ENCODE measurements around the gene ASPDH.
"Not testable (repeated sequence)": the region's sequence is repeated elsewhere in the genome, so short reads cannot be mapped to it uniquely, and the experiment has no call there.

The ASPDH gene

GRCh38 chr19:50476224-50476906 is 37.3 kb downstream of the ASPDH start, which contains the start of the genes EMC10 and GARIN5A:
Gene EMC10 (plus strand): TSS chr19:50476507. CDS start chr19:50476545, 38 bp downstream.
Gene GARIN5A (minus strand): TSS chr19:50476848. CDS start chr19:50476388, 460 bp downstream.
- DNase-seq = peak; percentile 88

- no peak for DNase-seq
These were observed 37.9 kb downstream of the ASPDH start for GRCh38 chr19:50475736-50476223.

DNA sequence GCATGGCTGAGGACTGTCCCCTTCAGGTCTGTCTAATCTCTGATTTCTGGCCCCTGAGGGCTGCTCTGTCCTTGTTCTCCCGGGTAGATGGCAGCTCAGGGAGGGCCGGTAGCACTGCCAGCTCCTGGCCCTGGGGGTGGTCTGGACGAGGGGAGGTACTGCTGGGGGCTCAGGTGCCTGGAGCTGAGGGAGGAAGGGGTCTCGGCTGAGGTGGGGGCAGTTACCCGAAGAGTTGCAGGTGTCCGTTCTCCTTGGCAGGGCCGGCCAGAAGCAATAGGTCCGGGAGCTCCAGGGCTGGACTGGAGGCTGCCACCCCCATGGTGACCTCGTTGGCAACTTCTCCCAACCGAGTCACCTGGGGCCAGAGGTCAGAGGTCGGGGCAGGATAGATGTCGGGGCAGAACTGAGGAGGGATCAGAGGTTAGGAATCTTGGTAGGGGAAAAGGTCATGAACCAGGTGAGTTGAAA is 38.6 kb downstream of the ASPDH start:
- DNase-seq = no peak

DNA sequence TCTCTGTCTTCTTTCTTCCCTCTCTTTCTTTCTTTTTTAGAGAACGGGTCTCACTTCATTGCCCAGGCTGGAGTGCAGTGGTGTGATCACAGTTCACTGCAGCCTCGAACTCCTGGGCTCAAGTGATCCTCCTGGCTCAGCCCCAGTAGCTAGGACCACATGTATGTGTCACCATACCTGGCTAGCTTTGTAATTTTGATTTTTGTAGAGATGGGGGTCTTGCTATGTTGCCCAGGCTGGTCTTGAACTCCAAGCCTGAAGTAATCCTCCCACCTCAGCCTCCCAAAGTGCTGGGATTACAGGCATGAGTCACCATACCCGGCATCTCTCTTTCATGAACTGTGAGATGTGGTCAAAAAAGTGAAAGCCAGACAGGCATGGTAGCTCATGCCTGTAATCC is 40.4 kb downstream of the ASPDH start:
- DNase-seq = not testable (repeated sequence)

DNA sequence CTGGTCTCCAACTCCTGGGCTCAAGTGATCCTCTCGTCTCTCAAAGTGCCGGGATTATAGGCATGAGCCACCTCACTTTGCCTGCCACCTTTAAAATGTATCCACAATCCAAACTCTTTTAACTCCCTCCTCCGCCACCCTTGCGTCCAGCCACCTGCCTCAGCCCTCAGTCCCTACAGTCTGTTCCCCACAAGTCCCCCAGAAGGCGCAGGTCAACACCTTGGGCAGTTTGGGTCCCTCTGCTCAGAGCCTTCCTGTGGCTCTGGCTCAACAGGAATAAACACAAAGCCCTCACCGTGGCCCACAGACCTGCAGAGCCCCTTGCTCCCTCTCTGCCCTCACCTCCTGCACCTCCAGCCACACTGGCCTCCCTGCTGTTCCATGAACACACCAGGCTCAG is 44.9 kb downstream of the ASPDH start:
- no peak for DNase-seq

GRCh38 chr19:50467566-50467965 is 46.1 kb downstream of the ASPDH start:
- no peak for DNase-seq

- no peak for DNase-seq
These were observed 47.0 kb downstream of the ASPDH start for GRCh38 chr19:50466706-50467039.

- DNase-seq = no peak
These were observed 47.6 kb downstream of the ASPDH start for GRCh38 chr19:50465986-50466705.

- DNase-seq = no peak
These were observed 48.7 kb downstream of the ASPDH start for GRCh38 chr19:50465000-50465399.

GRCh38 chr19:50464348-50464747 is 49.4 kb downstream of the ASPDH start:
- DNase-seq = no peak

GRCh38 chr19:50462970-50463369 is 50.7 kb downstream of the ASPDH start:
- DNase-seq = no peak

Data from kidney glomerular epithelial cell (primary cell).